HAP-1 (cell line): ENCODE results near the gene NEU1.
"Not testable (repeated sequence)": the region's sequence is repeated elsewhere in the genome, so short reads cannot be mapped to it uniquely, and the experiment has no call there.

ENCODE experiments used
- DNase-seq, 2 experiments: peaks; one replicate each; pipeline ENCODE4 v3.0.0-alpha.2; 2016 to 2020; ENCODE audit warnings: low spot score in 2 of 2
- H3K27me3 ChIP-seq: fragments of 250-450 bp; sonication (Bioruptor Pico); 2 replicates; pipeline ENCODE4 v1.5.1; 2020; ENCODE audit warnings: low read depth, mild to moderate bottlenecking, moderate library complexity
- H3K36me3 ChIP-seq: fragments of 250-450 bp; sonication (Bioruptor Pico); replicated peaks from 2 replicates; pipeline ENCODE4 v1.5.1; 2020; ENCODE audit warnings: mild to moderate bottlenecking
- H3K4me1 ChIP-seq: fragments of 250-450 bp; sonication (Bioruptor Pico); 2 replicates; pipeline ENCODE4 v1.5.1; 2020; ENCODE audit warnings: mild to moderate bottlenecking
- H3K4me3 ChIP-seq: fragments of 250-450 bp; sonication (Bioruptor Pico); 2 replicates; pipeline ENCODE4 v1.5.1; 2020; ENCODE audit warnings: mild to moderate bottlenecking, moderate library complexity
- H3K9me3 ChIP-seq: fragments of 250-450 bp; sonication (Bioruptor Pico); 2 replicates; pipeline ENCODE4 v1.5.1; 2020; ENCODE audit warnings: mild to moderate bottlenecking, moderate library complexity
- in situ Hi-C: fragments of 300-500 bp; cut with MboI; formaldehyde crosslinking; loops from 3 replicates; pipeline ENCODE4 v1.14.3; 2020; ENCODE audit warnings: low sequenced_read_pairs, inconsistent platforms, mixed read lengths

The NEU1 gene

DNA sequence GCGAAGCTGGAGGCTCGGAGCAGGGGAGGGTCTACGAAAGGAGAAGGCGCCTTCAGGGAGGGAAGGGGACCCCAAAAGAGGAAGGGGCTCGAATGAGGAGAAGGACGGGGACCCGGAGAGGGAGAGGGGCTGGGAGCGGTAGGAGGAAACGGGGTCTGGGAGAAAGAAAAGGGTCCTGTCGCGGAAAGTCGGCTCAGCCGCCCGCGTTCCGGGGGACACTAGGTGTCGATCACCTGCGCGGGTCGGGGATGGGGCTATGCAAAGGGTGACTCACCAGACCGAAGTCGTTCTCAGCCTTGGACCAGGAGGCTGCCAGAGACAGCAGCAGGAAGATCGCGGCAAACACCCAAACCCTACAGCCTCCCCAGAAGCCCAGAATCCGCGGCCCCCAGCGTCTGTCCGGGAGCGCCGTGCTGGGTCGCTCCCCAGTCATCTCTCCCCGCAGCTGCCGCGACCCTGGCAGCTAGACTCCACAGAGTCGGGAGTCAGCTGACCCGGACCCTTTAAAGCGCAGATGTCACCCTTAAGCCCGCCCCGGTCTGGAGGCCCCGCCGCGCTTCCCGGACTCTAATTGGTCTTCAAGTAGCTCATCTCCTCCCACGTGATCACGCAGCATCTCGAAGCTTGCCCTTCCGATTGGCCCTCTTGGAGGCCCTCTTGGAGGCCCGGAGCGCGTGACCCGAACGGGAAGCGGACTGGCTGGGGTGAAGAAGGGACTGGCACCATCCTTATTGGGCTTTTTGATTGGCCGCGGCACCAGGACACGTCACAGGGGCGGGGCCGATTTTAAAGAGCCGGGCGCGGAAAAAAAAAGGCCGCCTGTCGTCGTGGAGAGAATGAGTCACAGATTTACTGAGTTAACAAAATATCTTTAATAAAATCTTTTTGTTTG, at the start of gene NEU1:
Gene NEU1, minus strand, starts transcription at position 478 of the 892 bp plus-strand sequence. Its CDS starts 45 bp downstream, at position 433.
- peaks cover 7% of the 10 kb centered on the region; the same call in 1 of the 2 replicates for H3K4me1 ChIP-seq
- peak; percentile 100 for DNase-seq
- H3K9me3 ChIP-seq, result no peaks in the 10 kb centered on the region
- H3K27me3 ChIP-seq, result no peaks in the 10 kb centered on the region
- in situ Hi-C loops, result no loop called here
- H3K36me3 ChIP-seq, result peaks cover 10% of the 10 kb centered on the region
- peak within 1 kb of the TSS; percentile 54 for H3K4me3 ChIP-seq

DNA sequence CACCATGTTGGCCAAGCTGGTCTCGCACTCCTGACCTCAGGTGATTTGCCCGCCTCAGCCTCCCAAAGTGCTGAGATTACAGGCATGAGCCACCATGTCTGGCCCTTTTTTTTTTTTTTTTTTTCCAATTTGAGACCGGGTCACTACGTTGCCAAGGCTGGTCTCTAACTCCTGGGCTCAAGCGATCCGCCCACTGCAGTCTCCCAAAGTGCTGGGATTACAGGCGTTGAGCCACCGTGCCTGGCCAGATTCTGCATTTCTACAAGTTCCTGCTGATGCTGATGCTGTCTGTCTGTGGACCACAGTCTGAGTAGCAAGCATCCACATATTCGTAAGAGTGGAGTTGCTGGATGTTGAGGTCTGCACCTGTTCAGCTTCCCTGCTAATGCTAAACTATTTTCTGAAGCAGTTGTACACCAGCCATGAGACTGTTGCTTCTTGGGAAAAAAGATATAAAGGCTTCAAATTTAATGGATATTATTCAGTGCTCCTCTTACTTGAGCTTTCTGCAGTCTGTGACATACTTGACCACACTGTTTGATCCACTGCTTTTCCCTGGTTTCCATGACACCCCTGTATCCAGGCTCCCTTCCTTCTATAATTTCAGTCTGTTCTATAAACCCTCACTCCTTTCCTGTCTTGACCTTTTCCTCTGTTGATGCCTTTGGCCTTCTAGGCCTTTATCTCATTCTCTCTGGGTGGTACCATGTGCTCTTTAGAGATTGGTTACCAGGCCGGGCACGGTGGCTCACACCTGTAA, 49.4 kb upstream of the NEU1 start:
- Histone ChIP-seq H3K4me1 (no peaks in the 10 kb centered on the region), H3K27me3 (no peaks in the 10 kb centered on the region), H3K9me3 (no peaks in the 10 kb centered on the region), H3K36me3 (no peaks in the 10 kb centered on the region), H3K4me3 (no peak overlapping the region)
- in situ Hi-C loops, result no loop called here
- no peak for DNase-seq

DNA sequence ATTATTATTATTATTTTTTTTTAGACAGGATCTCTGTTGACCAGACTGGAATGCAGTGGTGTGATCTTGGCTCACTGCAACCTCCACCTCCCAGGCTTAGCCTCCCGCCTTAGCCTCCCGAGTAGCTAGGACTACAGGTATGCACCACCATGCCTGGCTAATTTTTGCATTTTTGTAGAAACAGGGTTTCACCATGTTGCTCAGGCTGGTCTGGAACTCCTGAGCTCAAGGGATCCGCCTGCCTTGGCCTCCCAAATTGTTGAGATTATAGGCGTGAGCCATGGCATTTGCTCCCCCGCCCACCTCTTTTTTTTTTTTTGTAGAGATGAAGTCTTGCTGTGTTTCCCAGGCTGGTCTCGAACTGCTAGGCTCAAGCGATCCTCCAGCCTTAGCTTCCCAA, 46.7 kb upstream of the NEU1 start:
- H3K4me3 ChIP-seq, H3K9me3 ChIP-seq, H3K4me1 ChIP-seq, H3K36me3 ChIP-seq, DNase-seq, H3K27me3 ChIP-seq: not testable (repeated sequence)
- in situ Hi-C loops, result loop anchor here (5.0 kb wide), 1 partner anchor 43 kb away; no protein-coding TSS in a partner anchor

DNA sequence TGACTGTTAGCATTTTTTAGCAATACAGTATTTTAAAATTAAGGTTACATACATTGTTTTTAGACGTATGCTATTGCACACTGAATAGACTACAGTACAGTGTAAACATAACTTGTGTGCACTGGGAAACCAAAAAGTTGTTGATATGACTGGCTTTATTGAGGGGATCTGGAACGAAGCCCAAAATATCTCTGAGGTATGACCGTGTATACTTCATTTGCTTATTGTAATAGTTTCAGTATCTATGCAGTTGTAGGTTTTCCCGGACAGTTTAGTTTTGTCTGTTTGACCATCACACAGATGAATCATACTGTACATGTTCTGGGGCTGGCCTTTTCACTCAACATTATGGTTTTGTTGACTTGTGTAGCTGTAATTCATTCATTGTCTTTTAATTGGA, 46.2 kb upstream of the NEU1 start:
- H3K27me3 ChIP-seq, result no peaks in the 10 kb centered on the region
- H3K9me3 ChIP-seq, result no peaks in the 10 kb centered on the region
- H3K36me3 ChIP-seq, result no peaks in the 10 kb centered on the region
- in situ Hi-C loops, result loop anchor here (5.0 kb wide), 1 partner anchor 44 kb away; no protein-coding TSS in a partner anchor
- no peak for DNase-seq
- H3K4me1 ChIP-seq, result no peaks in the 10 kb centered on the region
- no peak overlapping the region for H3K4me3 ChIP-seq

DNA sequence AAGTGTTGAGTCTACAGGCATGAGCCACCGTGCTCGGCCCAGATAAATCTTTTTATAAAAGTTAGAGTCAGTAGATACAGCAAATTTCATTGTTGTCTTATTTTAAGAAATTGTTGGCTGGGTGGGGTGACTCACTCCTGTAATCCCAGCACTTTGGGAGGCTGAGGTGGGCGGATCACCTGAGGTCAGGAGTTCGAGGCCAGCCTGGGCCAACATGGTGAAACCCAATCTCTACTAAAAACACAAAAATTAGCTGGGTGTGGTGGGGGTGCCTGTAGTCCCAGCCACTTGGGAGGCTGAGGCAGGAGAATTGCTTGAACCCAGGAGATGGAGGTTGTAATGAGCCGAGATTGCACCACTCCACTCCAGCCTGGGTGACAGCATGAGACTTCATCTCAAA, 45.6 kb upstream of the NEU1 start:
- in situ Hi-C loops, result loop anchor here (5.0 kb wide), 1 partner anchor 44 kb away; no protein-coding TSS in a partner anchor
- DNase-seq, H3K36me3 ChIP-seq, H3K4me3 ChIP-seq, H3K27me3 ChIP-seq, H3K4me1 ChIP-seq, H3K9me3 ChIP-seq: not testable (repeated sequence)

DNA sequence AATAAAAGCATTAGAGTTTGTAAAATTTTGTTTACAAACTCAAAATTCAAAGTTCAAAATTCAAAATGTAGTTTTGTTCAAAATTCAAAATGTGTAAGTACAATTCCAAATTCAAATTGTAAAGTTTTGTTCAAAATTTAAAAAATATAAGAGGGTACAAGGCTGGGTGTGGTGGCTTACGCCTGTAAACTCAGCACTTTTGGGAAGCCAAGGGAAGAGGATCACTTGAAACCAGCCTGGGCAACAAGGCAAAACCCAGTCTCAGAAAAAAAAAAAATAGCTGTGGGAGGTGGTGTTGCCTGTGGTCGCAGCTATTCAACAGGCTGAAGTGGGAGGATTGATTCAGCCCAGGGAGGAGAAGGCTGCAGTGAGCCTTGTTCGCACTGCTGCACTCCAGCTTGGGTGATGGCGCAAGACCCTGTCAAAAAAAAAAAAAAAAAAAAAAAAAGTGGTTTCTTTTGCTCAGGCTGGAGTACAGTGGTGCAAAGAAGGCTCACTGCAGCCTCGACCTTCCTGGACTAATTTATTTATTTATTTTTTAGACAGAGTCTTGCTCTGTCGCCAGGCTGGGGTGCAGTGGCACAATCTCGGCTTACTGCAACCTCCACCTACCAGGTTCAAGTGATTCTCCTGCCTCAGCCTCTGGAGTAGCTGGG, 44.7 kb upstream of the NEU1 start:
- Histone ChIP-seq H3K27me3 (no peaks in the 10 kb centered on the region), H3K4me3 (no peak overlapping the region), H3K4me1 (no peaks in the 10 kb centered on the region), H3K36me3 (no peaks in the 10 kb centered on the region), H3K9me3 (no peaks in the 10 kb centered on the region)
- no peak for DNase-seq
- in situ Hi-C loops, result loop anchor here (5.0 kb wide), 1 partner anchor 45 kb away; no protein-coding TSS in a partner anchor

DNA sequence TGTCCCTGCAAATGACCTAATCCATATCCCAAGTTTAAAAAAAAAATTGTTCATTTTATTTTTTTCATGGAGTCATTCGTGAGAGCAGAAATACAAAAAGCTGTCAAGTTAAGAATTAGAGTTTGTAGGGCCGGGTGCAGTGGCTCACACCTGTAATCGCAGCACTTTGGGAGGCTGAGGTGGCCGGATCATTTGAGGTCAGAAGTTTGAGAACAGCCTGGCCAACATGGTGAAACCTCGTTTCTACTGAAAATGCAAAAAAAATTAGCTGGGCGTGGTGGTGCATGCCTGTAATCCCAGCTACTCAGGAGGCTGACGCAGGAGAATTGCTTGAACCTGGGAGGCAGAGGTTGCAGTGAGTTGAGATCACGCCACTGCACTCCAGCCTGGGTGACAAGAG, 44.1 kb upstream of the NEU1 start:
- H3K27me3 ChIP-seq, H3K4me1 ChIP-seq, DNase-seq, H3K36me3 ChIP-seq, H3K9me3 ChIP-seq, H3K4me3 ChIP-seq: not testable (repeated sequence)
- in situ Hi-C loops, result loop anchor here (5.0 kb wide), 1 partner anchor 46 kb away; no protein-coding TSS in a partner anchor

DNA sequence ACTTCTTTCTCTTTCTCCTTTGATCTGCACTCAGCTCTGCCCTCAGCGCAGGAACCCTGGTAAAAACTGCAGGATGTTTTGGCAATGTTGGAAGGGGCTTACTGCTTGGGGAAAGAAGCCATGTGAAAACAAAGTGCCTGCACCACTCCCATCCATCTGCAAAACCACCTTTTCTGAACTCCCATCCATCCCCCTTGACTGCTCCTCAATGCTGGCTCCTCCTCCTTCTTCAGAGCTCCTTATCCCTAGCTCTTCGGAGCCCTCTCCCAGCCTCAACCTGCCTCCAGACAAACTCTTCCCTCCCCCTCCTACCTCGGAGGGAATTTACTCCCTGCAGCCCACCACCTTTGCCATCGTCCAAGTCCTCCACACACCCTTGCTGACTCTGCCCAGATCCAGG, 43.5 kb upstream of the NEU1 start:
- H3K9me3 ChIP-seq, result no peaks in the 10 kb centered on the region
- no peaks in the 10 kb centered on the region for H3K27me3 ChIP-seq
- no peaks in the 10 kb centered on the region for H3K4me1 ChIP-seq
- in situ Hi-C loops, result loop anchor here (5.0 kb wide), 1 partner anchor 46 kb away; no protein-coding TSS in a partner anchor
- no peak for DNase-seq
- H3K4me3 ChIP-seq, result no peak overlapping the region
- H3K36me3 ChIP-seq, result no peaks in the 10 kb centered on the region

DNA sequence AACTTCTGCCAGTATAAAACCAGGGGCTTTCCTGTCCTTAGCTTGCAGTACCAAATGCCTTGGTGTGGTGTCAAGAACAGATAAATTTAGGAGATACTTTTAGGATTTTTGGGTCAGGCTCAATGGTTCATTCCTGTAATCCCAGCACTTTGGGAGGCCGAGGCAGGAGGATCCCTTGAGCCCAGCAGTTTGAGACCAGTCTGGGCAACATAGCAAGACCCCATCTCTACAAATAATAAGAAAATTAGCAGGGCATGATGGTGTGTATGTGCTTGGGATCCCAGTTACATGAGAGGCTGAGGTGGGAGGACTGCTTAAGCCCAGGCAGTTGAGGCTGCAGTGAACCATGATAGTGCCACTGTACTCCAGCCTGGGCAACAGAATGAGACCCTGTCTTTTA, 42.4 kb upstream of the NEU1 start:
- DNase-seq, result no peak
- H3K27me3 ChIP-seq, result no peaks in the 10 kb centered on the region
- H3K4me3 ChIP-seq, result no peak overlapping the region
- in situ Hi-C loops, result loop anchor here (5.0 kb wide), 1 partner anchor 47 kb away; no protein-coding TSS in a partner anchor
- no peaks in the 10 kb centered on the region for H3K4me1 ChIP-seq
- no peaks in the 10 kb centered on the region for H3K9me3 ChIP-seq
- H3K36me3 ChIP-seq, result no peaks in the 10 kb centered on the region

DNA sequence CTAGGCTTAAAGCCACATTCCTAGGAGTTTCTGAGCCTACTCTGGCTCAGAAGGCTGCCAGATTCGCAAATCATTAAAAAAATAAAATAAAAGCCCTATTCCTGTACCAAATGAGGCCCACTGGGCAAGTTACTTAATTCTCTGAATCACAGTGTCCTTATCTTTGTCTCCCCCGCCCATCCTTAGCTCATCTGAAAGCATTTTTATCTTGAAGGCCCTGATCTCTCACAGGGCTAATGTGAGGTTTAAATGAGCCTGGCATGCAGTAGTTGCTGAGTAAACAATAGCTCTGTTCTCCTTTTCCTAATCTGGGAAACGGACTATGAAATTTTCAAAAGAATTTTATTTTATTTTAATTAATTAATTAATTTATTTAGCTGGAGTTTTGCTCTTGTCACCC, 41.3 kb upstream of the NEU1 start:
- DNase-seq, result no peak
- no peaks in the 10 kb centered on the region for H3K36me3 ChIP-seq
- in situ Hi-C loops, result no loop called here
- no peaks in the 10 kb centered on the region for H3K9me3 ChIP-seq
- H3K4me3 ChIP-seq, result no peak overlapping the region
- H3K4me1 ChIP-seq, result peaks cover under 1% of the 10 kb centered on the region
- H3K27me3 ChIP-seq, result no peaks in the 10 kb centered on the region

DNA sequence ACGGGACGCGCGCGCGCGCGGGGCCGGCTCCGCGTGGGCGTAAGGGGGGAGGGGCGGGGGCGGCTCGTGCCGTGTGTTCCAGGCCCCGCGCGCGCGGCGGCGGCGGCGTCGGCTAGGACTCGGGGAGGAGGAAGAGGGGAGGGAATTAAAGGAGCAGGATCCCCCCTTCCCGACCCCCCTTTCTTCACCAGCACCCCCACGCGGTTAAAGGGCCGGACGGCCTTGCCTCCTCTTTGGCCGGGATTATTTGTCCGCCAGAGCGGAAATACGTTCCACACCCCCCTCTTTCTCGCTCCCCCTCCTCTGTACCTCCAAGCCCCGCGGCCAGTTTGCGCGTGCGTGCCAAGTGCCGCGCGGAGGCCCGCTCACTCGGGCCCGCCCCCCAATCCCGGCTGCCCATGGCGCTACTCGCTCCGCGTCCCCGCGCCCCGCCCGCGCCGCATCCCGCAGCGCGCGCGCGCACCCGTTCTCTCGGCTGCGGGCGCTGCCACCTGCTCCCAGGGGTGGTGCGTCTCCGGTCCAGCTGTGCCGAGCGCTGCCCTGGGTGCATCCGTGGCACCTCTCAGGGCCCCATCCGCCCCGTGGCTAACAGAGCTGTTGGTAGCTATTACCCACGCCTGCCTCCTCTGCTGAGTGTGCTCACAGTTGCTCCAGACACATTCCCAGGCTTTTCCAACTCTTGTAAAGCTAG, 39.5 kb upstream of the NEU1 start, which contains the start of gene ZBTB12:
Gene ZBTB12, minus strand, starts transcription at position 134 of the 691 bp plus-strand sequence. CDS start 781 bp downstream, outside the sequence.
- no peaks in the 10 kb centered on the region for H3K27me3 ChIP-seq
- in situ Hi-C loops, result no loop called here
- 0 out of 2 replicates have a peak, but pooled peaks cover 5% of the 10 kb centered on the region for H3K36me3 ChIP-seq
- H3K4me1 ChIP-seq, result peaks cover 5% of the 10 kb centered on the region
- no peaks in the 10 kb centered on the region for H3K9me3 ChIP-seq
- peak; percentile 87 to 95 for DNase-seq
- peak within 1 kb of the TSS; percentile 44 for H3K4me3 ChIP-seq

DNA sequence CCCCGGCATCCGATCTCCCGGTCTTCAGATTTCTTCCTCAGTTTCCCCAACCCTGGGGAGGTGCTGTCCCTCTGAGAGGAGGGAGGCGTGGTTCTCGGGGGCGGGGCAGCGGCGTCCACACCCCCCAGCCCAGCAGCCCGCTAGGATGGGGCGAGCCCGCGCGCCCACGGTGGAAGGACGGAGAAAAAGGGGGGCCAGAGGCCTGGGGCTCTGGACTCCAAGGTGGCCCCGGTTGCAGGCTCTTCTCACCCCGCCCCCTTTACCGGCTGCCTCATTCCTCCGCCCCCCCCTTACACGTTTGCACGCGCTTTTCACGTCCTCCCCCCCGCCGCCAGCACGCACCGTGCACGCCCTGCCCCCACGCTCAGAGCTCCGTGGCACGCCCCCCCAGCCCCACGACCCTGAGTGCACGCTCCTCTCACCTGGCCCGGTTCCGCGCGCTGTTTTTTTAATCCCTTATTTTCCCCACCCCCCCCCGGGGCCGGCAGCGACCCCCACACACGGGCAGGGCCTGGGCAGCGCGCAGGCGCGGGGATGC, 38.9 kb upstream of the NEU1 start:
- H3K36me3 ChIP-seq, result 0 out of 2 replicates have a peak, but pooled peaks cover 5% of the 10 kb centered on the region
- DNase-seq, result peak in 1 of 2 experiments; percentile 71
- peaks cover 9% of the 10 kb centered on the region for H3K4me1 ChIP-seq
- peak overlapping the region; percentile 44 for H3K4me3 ChIP-seq
- in situ Hi-C loops, result no loop called here
- H3K27me3 ChIP-seq, result no peaks in the 10 kb centered on the region
- H3K9me3 ChIP-seq, result no peaks in the 10 kb centered on the region
